Measurements from ENCODE around the gene ATP13A5.

ATP13A5 gene

DNA sequence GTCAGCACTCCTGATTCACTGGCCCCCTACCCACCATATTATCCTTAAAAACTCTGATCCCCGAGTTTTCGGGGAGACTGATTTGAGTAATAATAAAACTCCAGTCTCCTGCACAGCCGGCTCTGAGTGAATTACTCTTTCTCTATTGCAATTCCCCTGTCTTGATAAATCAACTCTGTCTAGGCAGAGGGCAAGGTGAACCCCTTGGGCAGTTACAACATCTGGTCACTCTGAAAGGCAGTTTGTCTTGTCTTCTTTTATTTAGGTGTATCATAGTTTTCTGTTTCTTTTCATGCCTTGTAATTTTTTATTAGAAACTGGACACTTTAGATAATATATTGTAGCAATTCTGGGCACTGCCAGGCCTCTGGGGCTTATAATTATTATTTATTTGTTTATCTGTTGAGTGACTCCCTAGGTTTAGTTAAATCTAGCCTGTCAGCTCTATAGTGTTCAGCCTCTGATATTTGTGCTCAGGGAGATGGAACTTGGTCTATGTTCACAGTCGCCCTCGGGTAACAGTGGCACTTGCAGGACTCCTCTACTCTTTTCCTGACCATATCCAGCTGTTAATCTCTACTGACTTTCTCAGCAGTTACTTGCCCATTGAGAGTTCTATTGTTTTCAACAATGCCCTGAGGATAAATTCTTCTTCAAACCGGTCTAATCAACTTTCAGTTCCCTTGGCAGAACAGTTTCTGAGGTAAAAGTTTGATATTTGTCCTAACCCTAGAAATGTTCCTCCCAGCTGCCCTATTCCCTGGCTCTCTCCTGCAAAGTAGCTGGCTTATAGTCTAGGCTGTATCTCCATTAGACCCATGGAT lies 153.0 kb downstream of the ATP13A5 start:
- H3K36me3 Mint-ChIP-seq (ENCODE audit: low read depth): no peaks in the 10 kb centered on the region
- DNase-seq: no peak
- TF ChIP-seq, protein P1, sequence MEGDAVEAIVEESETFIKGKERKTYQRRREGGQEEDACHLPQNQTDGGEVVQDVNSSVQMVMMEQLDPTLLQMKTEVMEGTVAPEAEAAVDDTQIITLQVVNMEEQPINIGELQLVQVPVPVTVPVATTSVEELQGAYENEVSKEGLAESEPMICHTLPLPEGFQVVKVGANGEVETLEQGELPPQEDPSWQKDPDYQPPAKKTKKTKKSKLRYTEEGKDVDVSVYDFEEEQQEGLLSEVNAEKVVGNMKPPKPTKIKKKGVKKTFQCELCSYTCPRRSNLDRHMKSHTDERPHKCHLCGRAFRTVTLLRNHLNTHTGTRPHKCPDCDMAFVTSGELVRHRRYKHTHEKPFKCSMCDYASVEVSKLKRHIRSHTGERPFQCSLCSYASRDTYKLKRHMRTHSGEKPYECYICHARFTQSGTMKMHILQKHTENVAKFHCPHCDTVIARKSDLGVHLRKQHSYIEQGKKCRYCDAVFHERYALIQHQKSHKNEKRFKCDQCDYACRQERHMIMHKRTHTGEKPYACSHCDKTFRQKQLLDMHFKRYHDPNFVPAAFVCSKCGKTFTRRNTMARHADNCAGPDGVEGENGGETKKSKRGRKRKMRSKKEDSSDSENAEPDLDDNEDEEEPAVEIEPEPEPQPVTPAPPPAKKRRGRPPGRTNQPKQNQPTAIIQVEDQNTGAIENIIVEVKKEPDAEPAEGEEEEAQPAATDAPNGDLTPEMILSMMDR (IDR thresholded peaks at IDR 0.05): no peak
- no peaks in the 10 kb centered on the region for H3K9me3 Mint-ChIP-seq
- peaks cover 14% of the 10 kb centered on the region for H3K27me3 Mint-ChIP-seq (ENCODE audit: low read depth, poor library complexity)
- H3K4me3 Mint-ChIP-seq: no peak overlapping the region
- H3K4me1 Mint-ChIP-seq: peaks cover 3% of the 10 kb centered on the region
- H3K27ac Mint-ChIP-seq: peak overlapping the region; percentile 15
